ENCODE data around the gene UTS2R. TPM values are rescaled to one million over a fixed set of nuclear protein-coding genes. Genes with fewer than 3 reads are reported as not detected.

The UTS2R gene
- polyA plus RNA-seq, 1 donor from 2014 or later, result not detected

DNA sequence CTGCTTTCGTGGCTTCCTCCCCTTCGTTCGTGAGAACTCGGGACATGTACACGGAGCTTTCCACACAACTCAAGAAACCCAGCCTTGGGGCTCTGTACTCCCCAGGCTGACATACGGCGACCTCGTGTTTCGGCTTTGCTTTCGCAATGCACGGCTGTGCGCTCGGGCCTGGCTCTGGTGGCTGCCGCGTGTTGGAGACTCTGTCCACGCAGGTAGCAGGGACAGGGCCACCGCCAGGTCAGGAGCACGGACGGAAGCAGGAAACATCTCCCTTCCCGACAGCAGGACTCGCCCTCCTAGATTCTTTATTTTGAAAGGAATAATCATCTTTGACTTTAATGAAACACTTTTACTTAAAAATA lies 17.3 kb downstream of the UTS2R start:
- no peak overlapping the region for H3K4me3 ChIP-seq (ENCODE audit: low read length)
- H2AFZ ChIP-seq (ENCODE audit: low read depth, low read length), result no peak overlapping the region
- no peaks in the 10 kb centered on the region for H3K27me3 ChIP-seq (ENCODE audit: insufficient read depth, low read depth, low read length)
- no peaks in the 10 kb centered on the region for H3F3A ChIP-seq (ENCODE audit: insufficient read depth, low read length, poor library complexity, severe bottlenecking)
- no peak overlapping the region for H3K27ac ChIP-seq (ENCODE audit: low read length)
- H3K36me3 ChIP-seq (ENCODE audit: insufficient read depth, low read length), result no peaks in the 10 kb centered on the region
- no peaks in the 10 kb centered on the region for H4K20me1 ChIP-seq (ENCODE audit: insufficient read depth)
- no peak overlapping the region for H3K9ac ChIP-seq (ENCODE audit: low read length)
- TF ChIP-seq TAF1 (IDR thresholded peaks at IDR 0.05; ENCODE audit: low read depth), result no peak
- no peak for TF ChIP-seq RAD21 (conservative IDR thresholded peaks at IDR 0.05)
- no peak for TF ChIP-seq SMC3 (conservative IDR thresholded peaks at IDR 0.05; ENCODE audit: poor library complexity)
- TF ChIP-seq, protein P1, sequence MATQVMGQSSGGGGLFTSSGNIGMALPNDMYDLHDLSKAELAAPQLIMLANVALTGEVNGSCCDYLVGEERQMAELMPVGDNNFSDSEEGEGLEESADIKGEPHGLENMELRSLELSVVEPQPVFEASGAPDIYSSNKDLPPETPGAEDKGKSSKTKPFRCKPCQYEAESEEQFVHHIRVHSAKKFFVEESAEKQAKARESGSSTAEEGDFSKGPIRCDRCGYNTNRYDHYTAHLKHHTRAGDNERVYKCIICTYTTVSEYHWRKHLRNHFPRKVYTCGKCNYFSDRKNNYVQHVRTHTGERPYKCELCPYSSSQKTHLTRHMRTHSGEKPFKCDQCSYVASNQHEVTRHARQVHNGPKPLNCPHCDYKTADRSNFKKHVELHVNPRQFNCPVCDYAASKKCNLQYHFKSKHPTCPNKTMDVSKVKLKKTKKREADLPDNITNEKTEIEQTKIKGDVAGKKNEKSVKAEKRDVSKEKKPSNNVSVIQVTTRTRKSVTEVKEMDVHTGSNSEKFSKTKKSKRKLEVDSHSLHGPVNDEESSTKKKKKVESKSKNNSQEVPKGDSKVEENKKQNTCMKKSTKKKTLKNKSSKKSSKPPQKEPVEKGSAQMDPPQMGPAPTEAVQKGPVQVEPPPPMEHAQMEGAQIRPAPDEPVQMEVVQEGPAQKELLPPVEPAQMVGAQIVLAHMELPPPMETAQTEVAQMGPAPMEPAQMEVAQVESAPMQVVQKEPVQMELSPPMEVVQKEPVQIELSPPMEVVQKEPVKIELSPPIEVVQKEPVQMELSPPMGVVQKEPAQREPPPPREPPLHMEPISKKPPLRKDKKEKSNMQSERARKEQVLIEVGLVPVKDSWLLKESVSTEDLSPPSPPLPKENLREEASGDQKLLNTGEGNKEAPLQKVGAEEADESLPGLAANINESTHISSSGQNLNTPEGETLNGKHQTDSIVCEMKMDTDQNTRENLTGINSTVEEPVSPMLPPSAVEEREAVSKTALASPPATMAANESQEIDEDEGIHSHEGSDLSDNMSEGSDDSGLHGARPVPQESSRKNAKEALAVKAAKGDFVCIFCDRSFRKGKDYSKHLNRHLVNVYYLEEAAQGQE (IDR thresholded peaks at IDR 0.05; ENCODE audit: borderline replicate concordance), result no peak
- TF ChIP-seq, protein P2, sequence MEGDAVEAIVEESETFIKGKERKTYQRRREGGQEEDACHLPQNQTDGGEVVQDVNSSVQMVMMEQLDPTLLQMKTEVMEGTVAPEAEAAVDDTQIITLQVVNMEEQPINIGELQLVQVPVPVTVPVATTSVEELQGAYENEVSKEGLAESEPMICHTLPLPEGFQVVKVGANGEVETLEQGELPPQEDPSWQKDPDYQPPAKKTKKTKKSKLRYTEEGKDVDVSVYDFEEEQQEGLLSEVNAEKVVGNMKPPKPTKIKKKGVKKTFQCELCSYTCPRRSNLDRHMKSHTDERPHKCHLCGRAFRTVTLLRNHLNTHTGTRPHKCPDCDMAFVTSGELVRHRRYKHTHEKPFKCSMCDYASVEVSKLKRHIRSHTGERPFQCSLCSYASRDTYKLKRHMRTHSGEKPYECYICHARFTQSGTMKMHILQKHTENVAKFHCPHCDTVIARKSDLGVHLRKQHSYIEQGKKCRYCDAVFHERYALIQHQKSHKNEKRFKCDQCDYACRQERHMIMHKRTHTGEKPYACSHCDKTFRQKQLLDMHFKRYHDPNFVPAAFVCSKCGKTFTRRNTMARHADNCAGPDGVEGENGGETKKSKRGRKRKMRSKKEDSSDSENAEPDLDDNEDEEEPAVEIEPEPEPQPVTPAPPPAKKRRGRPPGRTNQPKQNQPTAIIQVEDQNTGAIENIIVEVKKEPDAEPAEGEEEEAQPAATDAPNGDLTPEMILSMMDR (IDR thresholded peaks at IDR 0.05; ENCODE audit: poor library complexity, severe bottlenecking), result no peak
- TF ChIP-seq POLR2AphosphoS5 (IDR thresholded peaks at IDR 0.05), result no peak
- TF ChIP-seq EP300 (conservative IDR thresholded peaks at IDR 0.05; ENCODE audit: poor library complexity, severe bottlenecking), result no peak
- no peak for TF ChIP-seq EZH2 (IDR thresholded peaks at IDR 0.05; ENCODE audit: borderline replicate concordance, insufficient read depth, low read length, poor library complexity, severe bottlenecking)
- no peak for TF ChIP-seq MXI1 (conservative IDR thresholded peaks at IDR 0.05; ENCODE audit: poor library complexity, severe bottlenecking)
- no peaks in the 10 kb centered on the region for H3K9me3 ChIP-seq (ENCODE audit: low read length)
- H3K9me2 ChIP-seq (ENCODE audit: insufficient read depth, low read length), result no peaks in the 10 kb centered on the region
- H3K4me2 ChIP-seq (ENCODE audit: low read length), result no peak overlapping the region
- H3K79me2 ChIP-seq (replicated peaks; ENCODE audit: insufficient read depth, low read length), result no peaks in the 10 kb centered on the region

DNA sequence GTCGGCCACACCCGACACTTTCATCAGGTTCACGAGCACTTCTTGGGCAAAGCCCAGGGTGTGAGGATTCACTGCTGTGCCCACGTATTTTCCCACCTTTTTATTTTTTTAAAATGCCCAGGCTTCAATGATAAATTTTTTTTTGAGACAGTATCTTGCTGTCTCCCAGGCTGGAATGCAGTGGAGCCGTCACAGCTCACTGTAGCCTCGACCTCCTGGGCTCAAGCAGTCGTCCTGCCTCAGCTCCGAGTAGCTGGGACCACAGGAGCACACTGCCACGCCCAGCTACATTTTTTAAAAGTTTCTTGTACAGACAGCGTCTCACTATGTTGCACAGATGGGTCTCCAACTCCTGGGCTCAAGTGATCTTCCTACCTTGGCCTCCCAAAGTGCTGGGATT lies 17.8 kb downstream of the UTS2R start:
- no peaks in the 10 kb centered on the region for H3K79me2 ChIP-seq (replicated peaks; ENCODE audit: insufficient read depth, low read length)
- H3K27ac ChIP-seq (ENCODE audit: low read length), result no peak overlapping the region
- H3K36me3 ChIP-seq (ENCODE audit: insufficient read depth, low read length), result no peaks in the 10 kb centered on the region
- H3K4me2 ChIP-seq (ENCODE audit: low read length), result no peak overlapping the region
- no peaks in the 10 kb centered on the region for H3F3A ChIP-seq (ENCODE audit: insufficient read depth, low read length, poor library complexity, severe bottlenecking)
- no peaks in the 10 kb centered on the region for H3K9me2 ChIP-seq (ENCODE audit: insufficient read depth, low read length)
- H3K9ac ChIP-seq (ENCODE audit: low read length), result no peak overlapping the region
- H2AFZ ChIP-seq (ENCODE audit: low read depth, low read length), result no peak overlapping the region
- H3K4me3 ChIP-seq (ENCODE audit: low read length), result no peak overlapping the region
- TF ChIP-seq, protein P1 (IDR thresholded peaks at IDR 0.05; ENCODE audit: borderline replicate concordance), result no peak
- TF ChIP-seq EZH2 (IDR thresholded peaks at IDR 0.05; ENCODE audit: borderline replicate concordance, insufficient read depth, low read length, poor library complexity, severe bottlenecking) (no peak), MXI1 (conservative IDR thresholded peaks at IDR 0.05; ENCODE audit: poor library complexity, severe bottlenecking) (no peak), TAF1 (IDR thresholded peaks at IDR 0.05; ENCODE audit: low read depth) (no peak), EP300 (conservative IDR thresholded peaks at IDR 0.05; ENCODE audit: poor library complexity, severe bottlenecking) (no peak), RAD21 (conservative IDR thresholded peaks at IDR 0.05) (no peak), SMC3 (conservative IDR thresholded peaks at IDR 0.05; ENCODE audit: poor library complexity) (no peak), POLR2AphosphoS5 (IDR thresholded peaks at IDR 0.05) (no peak)
- TF ChIP-seq, protein P2 (IDR thresholded peaks at IDR 0.05; ENCODE audit: poor library complexity, severe bottlenecking), result no peak
- H3K9me3 ChIP-seq (ENCODE audit: low read length), result no peaks in the 10 kb centered on the region
- no peaks in the 10 kb centered on the region for H4K20me1 ChIP-seq (ENCODE audit: insufficient read depth)
- no peaks in the 10 kb centered on the region for H3K27me3 ChIP-seq (ENCODE audit: insufficient read depth, low read depth, low read length)
